HG03175 (cell line): Measurements from ENCODE around the gene RASGEF1C.
A peak's percentile ranks its signal among the peaks of the same experiment; 100 is the strongest.
"Not testable (repeated sequence)": the region's sequence is repeated elsewhere in the genome, so short reads cannot be mapped to it uniquely, and the experiment has no call there.

Experiments used
- ATAC-seq: cut with Tn5 transposase; IDR thresholded peaks from one replicate; pipeline ENCODE4 v1.9.1; 2021; ENCODE audit warnings: mild to moderate bottlenecking, moderate library complexity; ENCODE audit not compliant: unreplicated experiment

RASGEF1C gene

GRCh38 chr5:180103487-180104167 lies 105.4 kb downstream of the RASGEF1C start:
- ATAC-seq, result no peak

GRCh38 chr5:180102636-180103035 lies 106.4 kb downstream of the RASGEF1C start:
- ATAC-seq, result no peak

- no peak for ATAC-seq
Measured at GRCh38 chr5:180101451-180102105, 107.4 kb downstream of the RASGEF1C start.

GRCh38 chr5:180100621-180101450 lies 108.2 kb downstream of the RASGEF1C start:
- no peak for ATAC-seq

- ATAC-seq, result no peak
Measured at GRCh38 chr5:180099733-180100611, 109.0 kb downstream of the RASGEF1C start.

GRCh38 chr5:180098991-180099732 lies 109.8 kb downstream of the RASGEF1C start:
- ATAC-seq, result no peak

- no peak for ATAC-seq
Measured at GRCh38 chr5:180098526-180098925, 110.5 kb downstream of the RASGEF1C start.

GRCh38 chr5:180097926-180098325 lies 111.1 kb downstream of the RASGEF1C start:
- ATAC-seq, result no peak

- ATAC-seq, result no peak
Measured at GRCh38 chr5:180097163-180097894, 111.7 kb downstream of the RASGEF1C start.

- ATAC-seq, result no peak
Measured at GRCh38 chr5:180096616-180097015, 112.4 kb downstream of the RASGEF1C start.

- ATAC-seq, result no peak
Measured at GRCh38 chr5:180095545-180095944, 113.5 kb downstream of the RASGEF1C start.

- no peak for ATAC-seq
Measured at GRCh38 chr5:180093651-180094382, 115.2 kb downstream of the RASGEF1C start.

GRCh38 chr5:180093241-180093640 lies 115.8 kb downstream of the RASGEF1C start:
- no peak for ATAC-seq

- no peak for ATAC-seq
Measured at GRCh38 chr5:180090769-180091546, 118.1 kb downstream of the RASGEF1C start.

- ATAC-seq, result peak; percentile 47
Measured at GRCh38 chr5:180090098-180090768, 118.8 kb downstream of the RASGEF1C start.

- not testable (repeated sequence) for ATAC-seq
Measured at GRCh38 chr5:180089628-180090027, 119.4 kb downstream of the RASGEF1C start.

- no peak for ATAC-seq
Measured at GRCh38 chr5:180088561-180088960, 120.5 kb downstream of the RASGEF1C start.
